HEK293 (cell line): ENCODE results near the gene ADRA1B.
A peak's percentile ranks its signal among the peaks of the same experiment; 100 is the strongest.

Experiments used
- BCL11A ChIP-seq: fragments of 450-650 bp; formaldehyde crosslinking; IDR thresholded peaks from 2 replicates; pipeline ENCODE4 v1.5.1; 2016; ENCODE audit warnings: low read depth, missing biosample characterization, missing genetic modification characterization
- BCL11B ChIP-seq: fragments of 450-650 bp; formaldehyde crosslinking; IDR thresholded peaks from 2 replicates; pipeline ENCODE4 v1.5.1; 2016; ENCODE audit warnings: low read depth, missing biosample characterization, missing genetic modification characterization
- BCL6B ChIP-seq: fragments of 450-650 bp; formaldehyde crosslinking; IDR thresholded peaks from 2 replicates; pipeline ENCODE4 v1.5.1; 2017; ENCODE audit warnings: missing biosample characterization, missing genetic modification characterization
- HOXD13 ChIP-seq: sonication (generic); formaldehyde crosslinking; IDR thresholded peaks from 2 replicates; pipeline ENCODE4 v1.8.0; 2022; ENCODE audit warnings: missing genetic modification reagents, borderline replicate concordance
- OSR2 ChIP-seq: fragments of 450-650 bp; formaldehyde crosslinking; IDR thresholded peaks from 2 replicates; pipeline ENCODE4 v1.5.1; 2016; ENCODE audit warnings: missing biosample characterization, missing genetic modification characterization
- PBX3 ChIP-seq: sonication (generic); formaldehyde crosslinking; IDR thresholded peaks from 2 replicates; pipeline ENCODE4 v1.8.1; 2022; ENCODE audit warnings: mild to moderate bottlenecking, moderate library complexity, missing genetic modification reagents
- TCF7L2 ChIP-seq: IDR thresholded peaks from 2 replicates; pipeline ENCODE4 v1.6.1; 2011; ENCODE audit warnings: low read depth, mild to moderate bottlenecking, inconsistent platforms, low read length, moderate library complexity, borderline replicate concordance
- ZBTB49 ChIP-seq: fragments of 450-650 bp; formaldehyde crosslinking; IDR thresholded peaks from 2 replicates; pipeline ENCODE4 v1.5.1; 2016; ENCODE audit warnings: missing biosample characterization, missing genetic modification characterization, low read depth
- ZFHX2 ChIP-seq: fragments of 450-650 bp; formaldehyde crosslinking; conservative IDR thresholded peaks from 2 replicates; pipeline ENCODE4 v1.5.1; 2016; ENCODE audit warnings: missing biosample characterization, missing genetic modification characterization
- ZNF148 ChIP-seq: fragments of 450-650 bp; formaldehyde crosslinking; IDR thresholded peaks from 2 replicates; pipeline ENCODE4 v1.5.0; 2017; ENCODE audit warnings: missing biosample characterization, missing genetic modification characterization, borderline replicate concordance
- ZNF16 ChIP-seq: fragments of 450-650 bp; formaldehyde crosslinking; IDR thresholded peaks from 2 replicates; pipeline ENCODE4 v1.5.1; 2016; ENCODE audit warnings: low read depth, missing biosample characterization, missing genetic modification characterization
- ZNF2 ChIP-seq: fragments of 450-650 bp; formaldehyde crosslinking; IDR thresholded peaks from 2 replicates; pipeline ENCODE4 v1.5.1; 2016; ENCODE audit warnings: missing biosample characterization, missing genetic modification characterization
- ZNF223 ChIP-seq: fragments of 450-650 bp; formaldehyde crosslinking; IDR thresholded peaks from 2 replicates; pipeline ENCODE4 v1.5.1; 2016; ENCODE audit warnings: missing biosample characterization, missing genetic modification characterization
- ZNF280C ChIP-seq: fragments of 450-650 bp; formaldehyde crosslinking; IDR thresholded peaks from 2 replicates; pipeline ENCODE4 v1.5.1; 2016; ENCODE audit warnings: missing biosample characterization, missing genetic modification characterization
- ZNF350 ChIP-seq: fragments of 450-650 bp; formaldehyde crosslinking; IDR thresholded peaks from 2 replicates; pipeline ENCODE4 v1.5.0; 2017; ENCODE audit warnings: missing biosample characterization, mild to moderate bottlenecking, missing genetic modification characterization
- ZNF354C ChIP-seq: fragments of 450-650 bp; formaldehyde crosslinking; IDR thresholded peaks from 2 replicates; pipeline ENCODE4 v1.5.1; 2016; ENCODE audit warnings: missing biosample characterization, missing genetic modification characterization, low read depth, borderline replicate concordance
- ZNF362 ChIP-seq: fragments of 450-650 bp; formaldehyde crosslinking; IDR thresholded peaks from 2 replicates; pipeline ENCODE4 v1.5.1; 2016; ENCODE audit warnings: missing biosample characterization, missing genetic modification characterization
- ZNF416 ChIP-seq: fragments of 450-650 bp; formaldehyde crosslinking; IDR thresholded peaks from 2 replicates; pipeline ENCODE4 v1.5.1; 2016; ENCODE audit warnings: missing biosample characterization, missing genetic modification characterization
- ZNF510 ChIP-seq: fragments of 450-650 bp; formaldehyde crosslinking; IDR thresholded peaks from 2 replicates; pipeline ENCODE4 v1.5.1; 2018; ENCODE audit warnings: mild to moderate bottlenecking, missing genetic modification characterization, missing biosample characterization; ENCODE audit not compliant: insufficient replicate concordance
- ZNF530 ChIP-seq: fragments of 450-650 bp; formaldehyde crosslinking; IDR thresholded peaks from 2 replicates; pipeline ENCODE4 v1.5.1; 2016; ENCODE audit warnings: low read depth, missing biosample characterization, missing genetic modification characterization
- ZNF561 ChIP-seq: fragments of 450-650 bp; IDR thresholded peaks from 2 replicates; pipeline ENCODE4 v1.5.1; 2018; ENCODE audit warnings: missing biosample characterization, missing genetic modification characterization, borderline replicate concordance
- ZNF600 ChIP-seq: fragments of 450-650 bp; formaldehyde crosslinking; IDR thresholded peaks from 2 replicates; pipeline ENCODE4 v1.5.1; 2016; ENCODE audit warnings: missing biosample characterization, missing genetic modification characterization
- ZNF621 ChIP-seq: fragments of 450-650 bp; formaldehyde crosslinking; IDR thresholded peaks from 2 replicates; pipeline ENCODE4 v1.5.1; 2017; ENCODE audit warnings: missing biosample characterization, missing genetic modification characterization
- ZNF623 ChIP-seq: fragments of 450-650 bp; formaldehyde crosslinking; IDR thresholded peaks from 2 replicates; pipeline ENCODE4 v1.5.1; 2016; ENCODE audit warnings: missing biosample characterization, missing genetic modification characterization
- ZNF624 ChIP-seq: fragments of 450-650 bp; formaldehyde crosslinking; IDR thresholded peaks from 2 replicates; pipeline ENCODE4 v1.5.1; 2017; ENCODE audit warnings: missing biosample characterization, missing genetic modification characterization
- ZNF645 ChIP-seq: fragments of 450-650 bp; formaldehyde crosslinking; IDR thresholded peaks from 2 replicates; pipeline ENCODE4; 2016; ENCODE audit warnings: missing biosample characterization, missing genetic modification characterization
- ZNF791 ChIP-seq: fragments of 450-650 bp; formaldehyde crosslinking; IDR thresholded peaks from 2 replicates; pipeline ENCODE4 v1.5.1; 2016; ENCODE audit warnings: missing biosample characterization, missing genetic modification characterization
- ZSCAN23 ChIP-seq: fragments of 450-650 bp; formaldehyde crosslinking; IDR thresholded peaks from 2 replicates; pipeline ENCODE4 v1.5.1; 2016; ENCODE audit warnings: missing biosample characterization, missing genetic modification characterization
- ZXDB ChIP-seq: fragments of 450-650 bp; formaldehyde crosslinking; IDR thresholded peaks from 2 replicates; pipeline ENCODE4 v1.5.1; 2016; ENCODE audit warnings: missing biosample characterization, missing genetic modification characterization

The ADRA1B gene

GRCh38 chr5:159905496-159905895 lies 10.8 kb upstream of the ADRA1B start (continued):
- TF ChIP-seq BCL6B (tag by site-specific recombination) (no peak), HOXD13 (peak; percentile 97), ZNF362 (tag by site-specific recombination) (peak; percentile 69), ZNF561 (tag by site-specific recombination) (no peak), ZBTB49 (tag by site-specific recombination) (no peak), ZNF354C (tag by site-specific recombination) (no peak), ZNF510 (no peak), ZFHX2 (tag by site-specific recombination) (no peak), ZNF791 (tag by site-specific recombination) (no peak), ZNF223 (tag by site-specific recombination) (no peak), ZNF530 (tag by site-specific recombination) (no peak), ZNF148 (tag by site-specific recombination) (no peak), ZNF416 (tag by site-specific recombination) (no peak), ZNF2 (tag by site-specific recombination) (no peak), ZNF645 (tag by site-specific recombination) (no peak), ZNF621 (tag by site-specific recombination) (no peak), PBX3 (CRISPR knock-in tag) (no peak), ZSCAN23 (tag by site-specific recombination) (no peak), ZNF350 (tag by site-specific recombination) (no peak), BCL11A (no peak), OSR2 (peak; percentile 31; the same call in 1 of the 2 replicates), ZNF280C (tag by site-specific recombination) (no peak), ZXDB (tag by site-specific recombination) (no peak), ZNF16 (tag by site-specific recombination) (no peak), ZNF600 (no peak), ZNF623 (tag by site-specific recombination) (no peak), BCL11B (tag by site-specific recombination) (no peak), ZNF624 (tag by site-specific recombination) (no peak), TCF7L2 (no peak)
